IMR-90 (cell line): Measurements from ENCODE around the gene TAF8. TPM values are rescaled to one million over a fixed set of nuclear protein-coding genes. Genes with fewer than 3 reads are reported as not detected.

ENCODE experiments used
- ATAC-seq: fragments of 200-7000 bp; cut with Tn5 transposase; 2 replicates; pipeline ENCODE4 v1.9.1; 2020; ENCODE audit warnings: low read depth, mild to moderate bottlenecking, moderate library complexity
- BruUV-seq: library from RNA; stranded (reverse); fragments of 400-500 nt; replicated peaks from 2 replicates; lab custom pipeline; 2021; lab: Mats Ljungman, UMichigan
- CTCF ChIA-PET: fragments of 300-600 bp; formaldehyde crosslinking; extraction: SDS; loops from one replicate; lab custom pipeline; 2021; ENCODE audit warnings: antibody characterized with exemption; lab: Yijun Ruan, JAX
- POLR2A ChIA-PET: fragments of 300-600 bp; sonication (Branson Sonifier 250); formaldehyde crosslinking; loops from one replicate; lab custom pipeline; 2022; ENCODE audit warnings: antibody characterized with exemption; ENCODE audit not compliant: unreplicated experiment; lab: Charles Lee
- DNase-seq: peaks from one replicate; pipeline ENCODE4 v3.0.0; 2013
- H2AFZ ChIP-seq: replicated peaks from 2 replicates; pipeline ENCODE3; 2013; ENCODE audit warnings: low read length, mild to moderate bottlenecking; ENCODE audit not compliant: poor library complexity
- H2AK5ac ChIP-seq: 2 replicates; pipeline ENCODE4 v1.6.1; 2013; ENCODE audit warnings: low read depth, low read length, inconsistent platforms
- H2AK9ac ChIP-seq: replicated peaks from 2 replicates; pipeline ENCODE3; 2013; ENCODE audit warnings: mild to moderate bottlenecking, low read depth, low read length, moderate library complexity; ENCODE audit not compliant: poor library complexity
- H2BK120ac ChIP-seq: 2 replicates; pipeline ENCODE4 v1.6.1; 2013; ENCODE audit warnings: low read depth, low read length, inconsistent platforms
- H2BK15ac ChIP-seq: 3 replicates; pipeline ENCODE4 v1.6.1; 2013; ENCODE audit warnings: low read depth, low read length, inconsistent platforms
- H2BK20ac ChIP-seq: 2 replicates; pipeline ENCODE4 v1.6.1; 2013; ENCODE audit warnings: low read depth, mild to moderate bottlenecking, inconsistent platforms, low read length, moderate library complexity
- H2BK5ac ChIP-seq: 2 replicates; pipeline ENCODE4 v1.6.1; 2013; ENCODE audit warnings: mild to moderate bottlenecking, low read depth, low read length, inconsistent platforms; ENCODE audit not compliant: poor library complexity, severe bottlenecking
- H3K14ac ChIP-seq: replicated peaks from 2 replicates; pipeline ENCODE4 v1.6.1; 2013; ENCODE audit warnings: low read depth, low read length, inconsistent platforms
- H3K18ac ChIP-seq: 2 replicates; pipeline ENCODE4 v1.6.1; 2013; ENCODE audit warnings: low read depth, low read length, control low read depth
- H3K23ac ChIP-seq: 2 replicates; pipeline ENCODE4 v1.6.1; 2013; ENCODE audit warnings: low read depth, low read length, inconsistent platforms
- H3K27ac ChIP-seq: 2 replicates; pipeline ENCODE4 v1.5.1; 2013; ENCODE audit warnings: mild to moderate bottlenecking, control low read depth, low read length; ENCODE audit not compliant: insufficient read depth
- H3K27me3 ChIP-seq: 2 replicates; pipeline ENCODE4 v1.6.1; 2013; ENCODE audit warnings: low read length; ENCODE audit not compliant: control insufficient read depth, insufficient read depth
- H3K36me3 ChIP-seq: 2 replicates; pipeline ENCODE4 v1.6.1; 2013; ENCODE audit warnings: low read length, mixed read lengths; ENCODE audit not compliant: control insufficient read depth, insufficient read depth
- H3K4ac ChIP-seq: 2 replicates; pipeline ENCODE4 v1.6.1; 2013; ENCODE audit warnings: low read depth, low read length, inconsistent platforms
- H3K4me1 ChIP-seq: 2 replicates; pipeline ENCODE4 v1.6.1; 2013; ENCODE audit warnings: low read length, mixed read lengths; ENCODE audit not compliant: control insufficient read depth, insufficient read depth
- H3K4me2 ChIP-seq: 2 replicates; pipeline ENCODE4 v1.6.1; 2013; ENCODE audit warnings: low read depth, mild to moderate bottlenecking, control low read depth, low read length, moderate library complexity
- H3K4me3 ChIP-seq: 2 replicates; pipeline ENCODE4 v1.5.1; 2013; ENCODE audit warnings: low read depth, mild to moderate bottlenecking, control low read depth, low read length, moderate library complexity; ENCODE audit not compliant: insufficient read depth
- H3K56ac ChIP-seq: 2 replicates; pipeline ENCODE4 v1.6.1; 2013; ENCODE audit warnings: low read length, inconsistent platforms; ENCODE audit not compliant: insufficient read depth; ENCODE audit errors: extremely low read depth
- H3K79me1 ChIP-seq, 2 experiments: 2 replicates each; pipeline ENCODE4 v1.6.1; 2013; ENCODE audit warnings: low read length in 2 of 2, inconsistent platforms in 1 of 2, low read depth in 1 of 2
- H3K9ac ChIP-seq: 2 replicates; pipeline ENCODE4 v1.6.1; 2013; ENCODE audit warnings: low read depth, low read length, control low read depth
- H3K9me1 ChIP-seq: 2 replicates; pipeline ENCODE4 v1.6.1; 2013; ENCODE audit warnings: low read length, inconsistent platforms; ENCODE audit not compliant: insufficient read depth
- H3K9me3 ChIP-seq: 2 replicates; pipeline ENCODE4 v1.6.1; 2013; ENCODE audit warnings: low read length; ENCODE audit not compliant: control insufficient read depth, insufficient read depth
- H4K20me1 ChIP-seq: 2 replicates; pipeline ENCODE4 v1.6.1; 2013; ENCODE audit warnings: low read length, inconsistent platforms; ENCODE audit not compliant: insufficient read depth
- H4K5ac ChIP-seq: 2 replicates; pipeline ENCODE4 v1.6.1; 2013; ENCODE audit warnings: mild to moderate bottlenecking, low read depth, low read length, control low read depth
- H4K8ac ChIP-seq, 2 experiments: 2 replicates each; pipeline ENCODE4 v1.6.1; 2013; ENCODE audit warnings: low read depth in 2 of 2, low read length in 2 of 2, control low read depth in 1 of 2, inconsistent platforms in 1 of 2
- H4K91ac ChIP-seq: 2 replicates; pipeline ENCODE4 v1.6.1; 2013; ENCODE audit warnings: low read depth, low read length, inconsistent platforms; ENCODE audit not compliant: insufficient read depth
- BHLHE40 ChIP-seq: fragments of 150-350 bp; IDR thresholded peaks from 2 replicates; pipeline ENCODE4 v1.6.1; 2016; ENCODE audit warnings: mild to moderate bottlenecking, low read depth, low read length
- MXI1 ChIP-seq: IDR thresholded peaks from 2 replicates; pipeline ENCODE4 v1.6.1; 2012; ENCODE audit warnings: low read depth, mild to moderate bottlenecking, low read length, moderate library complexity, borderline replicate concordance
- NFE2L2 ChIP-seq: fragments of 150-350 bp; IDR thresholded peaks from 2 replicates; pipeline ENCODE4 v1.6.1; 2016; ENCODE audit warnings: low read depth, mild to moderate bottlenecking, low read length
- RFX5 ChIP-seq: IDR thresholded peaks from 2 replicates; pipeline ENCODE4 v1.8.0; 2012; ENCODE audit warnings: low read depth, mild to moderate bottlenecking, low read length, moderate library complexity
- WGBS, 2 experiments: methylation state at CpG; one replicate each; pipeline versions ENCODE4 v1.1.5 to v1.1.7; 2013; ENCODE audit warnings: missing lambda C conversion rate in 2 of 2; ENCODE audit not compliant: insufficient read length in 1 of 2; ENCODE audit errors: extremely low coverage in 2 of 2; 5-methylcytosine and 5-hydroxymethylcytosine counted together
- dilution Hi-C: fragments of 300-500 bp; cut with HindIII; formaldehyde crosslinking; loops from one replicate; pipeline ENCODE4 v1.14.3; 2018; ENCODE audit warnings: low sequenced_read_pairs; ENCODE audit not compliant: unreplicated experiment
- in situ Hi-C: fragments of 300-500 bp; cut with MboI; formaldehyde crosslinking; loops from 3 replicates; pipeline ENCODE4 v1.14.3; 2019; ENCODE audit warnings: low sequenced_read_pairs, inconsistent platforms, mixed read lengths
- intact Hi-C: fragments of 100-400 bp; cut with micrococcal nuclease; formaldehyde crosslinking; loops from 2 replicates; pipeline ENCODE4 v1.10.0; 2022
- polyA plus RNA-seq, 3 experiments: library from polyadenylated mRNA; depleted of rRNA; stranded (reverse); fragments of >200 nt; gene quantifications; 2 replicates each; pipeline ENCODE4 v1.2.3, GENCODE V29; 2012; ENCODE audit warnings: low replicate concordance in 1 of 3
- total RNA-seq: library from RNA; depleted of rRNA; stranded (reverse); fragments of >200 nt; gene quantifications from 2 replicates; pipeline ENCODE4 v1.2.3, GENCODE V29; 2012
- TF ChIP-seq, protein P1 (sequence below): conservative IDR thresholded peaks from 2 replicates; pipeline ENCODE4 v1.5.1; 2012; ENCODE audit warnings: mild to moderate bottlenecking, low read depth, low read length, improper control_type of control experiment

The TAF8 gene
- total and polyA plus RNA-seq, 2 of the 4 experiments (the other 2 are of a cell fraction) = 14.3 to 22.8 TPM

GRCh38 chr6:42104804-42105125, 54.4 kb downstream of the TAF8 start:
- CTCF ChIA-PET = no interaction called here
- DNase-seq (no peak), ATAC-seq (no peak)
- H2BK5ac ChIP-seq = no peak overlapping the region
- no peak overlapping the region for H2AK5ac ChIP-seq
- H2BK120ac ChIP-seq = no peak overlapping the region
- BruUV-seq = no TSS peak
- H2AK9ac ChIP-seq = no peak overlapping the region
- no peak overlapping the region for H3K4ac ChIP-seq
- no peaks in the 10 kb centered on the region; the same call in none of the 2 replicates for H3K36me3 ChIP-seq
- intact Hi-C loops (no loop called here), in situ Hi-C loops (no loop called here), dilution Hi-C loops (no loop called here)
- no peak overlapping the region for H2BK20ac ChIP-seq
- no peak overlapping the region for H2AFZ ChIP-seq
- H3K4me1 ChIP-seq = peaks cover 14% of the 10 kb centered on the region
- H3K23ac ChIP-seq = no peak overlapping the region
- WGBS, 2 experiments = 66% methylated on average over 5 of the region's 16 CpGs; no CpG with 5 or more reads in 1 of the 2 experiments
- H3K9me1 ChIP-seq = peaks cover 16% of the 10 kb centered on the region
- no peak overlapping the region for H4K91ac ChIP-seq
- H3K4me3 ChIP-seq = no peak overlapping the region
- H3K4me2 ChIP-seq = no peak overlapping the region
- no peak overlapping the region for H3K18ac ChIP-seq
- 0 out of 4 replicates have a peak, but pooled peaks cover 0 to 4% of the 10 kb centered on the region in 2 experiments for H3K79me1 ChIP-seq
- H4K20me1 ChIP-seq = no peaks in the 10 kb centered on the region
- H2BK15ac ChIP-seq = no peak overlapping the region
- H3K27me3 ChIP-seq = no peaks in the 10 kb centered on the region
- no peak overlapping the region for H3K9ac ChIP-seq
- H4K8ac ChIP-seq = no peak overlapping the region
- POLR2A ChIA-PET = no interaction called here
- TF ChIP-seq, protein P1, sequence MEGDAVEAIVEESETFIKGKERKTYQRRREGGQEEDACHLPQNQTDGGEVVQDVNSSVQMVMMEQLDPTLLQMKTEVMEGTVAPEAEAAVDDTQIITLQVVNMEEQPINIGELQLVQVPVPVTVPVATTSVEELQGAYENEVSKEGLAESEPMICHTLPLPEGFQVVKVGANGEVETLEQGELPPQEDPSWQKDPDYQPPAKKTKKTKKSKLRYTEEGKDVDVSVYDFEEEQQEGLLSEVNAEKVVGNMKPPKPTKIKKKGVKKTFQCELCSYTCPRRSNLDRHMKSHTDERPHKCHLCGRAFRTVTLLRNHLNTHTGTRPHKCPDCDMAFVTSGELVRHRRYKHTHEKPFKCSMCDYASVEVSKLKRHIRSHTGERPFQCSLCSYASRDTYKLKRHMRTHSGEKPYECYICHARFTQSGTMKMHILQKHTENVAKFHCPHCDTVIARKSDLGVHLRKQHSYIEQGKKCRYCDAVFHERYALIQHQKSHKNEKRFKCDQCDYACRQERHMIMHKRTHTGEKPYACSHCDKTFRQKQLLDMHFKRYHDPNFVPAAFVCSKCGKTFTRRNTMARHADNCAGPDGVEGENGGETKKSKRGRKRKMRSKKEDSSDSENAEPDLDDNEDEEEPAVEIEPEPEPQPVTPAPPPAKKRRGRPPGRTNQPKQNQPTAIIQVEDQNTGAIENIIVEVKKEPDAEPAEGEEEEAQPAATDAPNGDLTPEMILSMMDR = no peak
- TF ChIP-seq MXI1 (no peak), BHLHE40 (no peak), NFE2L2 (no peak), RFX5 (no peak)
- no peak overlapping the region for H4K5ac ChIP-seq
- no peak overlapping the region for H3K56ac ChIP-seq
- H3K14ac ChIP-seq = no peak overlapping the region
- H3K27ac ChIP-seq = no peak overlapping the region
- no peaks in the 10 kb centered on the region for H3K9me3 ChIP-seq
